Gastrocnemius medialis (tissue), 4 donors: Measurements from ENCODE around the gene GNAS-AS1.

ENCODE experiments used
- CTCF ChIP-seq, 5 experiments: fragments of 450-650 bp in 3 of 5; fragments of 200-600 bp in 2 of 5; sonication (generic) in 2 of 5; IDR thresholded peaks in 4 of 5; conservative IDR thresholded peaks in 1 of 5; 1 replicate in 4 of 5; 2 replicates in 1 of 5; pipeline ENCODE4 v1.5.1; 2016 to 2019; ENCODE audit warnings: antibody characterized with exemption in 5 of 5, mild to moderate bottlenecking in 3 of 5, moderate library complexity in 3 of 5
- POLR2A ChIP-seq, 2 donors: fragments of 450-650 bp; IDR thresholded peaks; one replicate each; pipeline ENCODE4 v1.6.1; 2017; ENCODE audit warnings: antibody characterized with exemption in 2 of 2, mild to moderate bottlenecking in 2 of 2, moderate library complexity in 2 of 2

GRCh38 chr20:58882704-58883089 is 32.0 kb upstream of the GNAS-AS1 start:
- no peak for TF ChIP-seq CTCF (IDR thresholded peaks at IDR 0.05 in 4 of 5, conservative IDR thresholded peaks at IDR 0.05 in 1 of 5)
- TF ChIP-seq POLR2A (IDR thresholded peaks at IDR 0.05), result no peak
